IMR-90 (cell line): ENCODE measurements around the gene IGF2.

Source experiments
- POLR2A ChIP-seq: IDR thresholded peaks from 2 replicates; pipeline ENCODE4 v1.6.1; 2012; ENCODE audit warnings: mild to moderate bottlenecking, low read depth, low read length
- RAD21 ChIP-seq: IDR thresholded peaks from 2 replicates; pipeline ENCODE4 v1.6.1; 2012; ENCODE audit warnings: low read length, improper control_type of control experiment
- RFX5 ChIP-seq: IDR thresholded peaks from 2 replicates; pipeline ENCODE4 v1.8.0; 2012; ENCODE audit warnings: low read depth, mild to moderate bottlenecking, low read length, moderate library complexity
- TF ChIP-seq, protein P1 (sequence below): conservative IDR thresholded peaks from 2 replicates; pipeline ENCODE4 v1.5.1; 2012; ENCODE audit warnings: mild to moderate bottlenecking, low read depth, low read length, improper control_type of control experiment
- TF ChIP-seq, protein P2 (sequence below): fragments of 150-350 bp; IDR thresholded peaks from 2 replicates; pipeline ENCODE4 v1.6.1; 2016; ENCODE audit warnings: low read depth, mild to moderate bottlenecking, low read length, moderate library complexity, borderline replicate concordance
- TF ChIP-seq, protein P3 (sequence below): fragments of 150-350 bp; IDR thresholded peaks from 2 replicates; pipeline ENCODE4 v1.6.1; 2017; ENCODE audit warnings: mild to moderate bottlenecking, antibody characterized with exemption, low read length, low read depth

DNA sequence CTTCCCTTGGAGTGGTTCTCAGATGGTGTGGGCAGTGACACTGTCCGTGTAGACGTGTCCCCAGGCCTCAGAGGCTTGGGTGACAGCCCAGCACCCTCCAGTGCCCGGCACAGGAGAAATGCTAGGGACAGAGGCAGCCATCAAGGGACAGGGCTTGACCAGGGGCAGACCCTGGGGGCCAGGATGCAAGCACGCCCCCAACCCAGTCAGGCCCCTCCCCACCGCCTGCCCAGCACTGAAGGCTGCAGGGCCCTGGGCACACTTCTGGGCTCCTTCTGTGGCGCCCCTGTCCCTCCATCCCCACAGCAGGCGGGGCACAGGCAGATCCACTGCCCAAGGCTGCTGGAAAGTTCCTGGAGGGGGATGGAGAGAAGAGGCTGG is 11.1 kb downstream of the IGF2 start:
- TF ChIP-seq, protein P1, sequence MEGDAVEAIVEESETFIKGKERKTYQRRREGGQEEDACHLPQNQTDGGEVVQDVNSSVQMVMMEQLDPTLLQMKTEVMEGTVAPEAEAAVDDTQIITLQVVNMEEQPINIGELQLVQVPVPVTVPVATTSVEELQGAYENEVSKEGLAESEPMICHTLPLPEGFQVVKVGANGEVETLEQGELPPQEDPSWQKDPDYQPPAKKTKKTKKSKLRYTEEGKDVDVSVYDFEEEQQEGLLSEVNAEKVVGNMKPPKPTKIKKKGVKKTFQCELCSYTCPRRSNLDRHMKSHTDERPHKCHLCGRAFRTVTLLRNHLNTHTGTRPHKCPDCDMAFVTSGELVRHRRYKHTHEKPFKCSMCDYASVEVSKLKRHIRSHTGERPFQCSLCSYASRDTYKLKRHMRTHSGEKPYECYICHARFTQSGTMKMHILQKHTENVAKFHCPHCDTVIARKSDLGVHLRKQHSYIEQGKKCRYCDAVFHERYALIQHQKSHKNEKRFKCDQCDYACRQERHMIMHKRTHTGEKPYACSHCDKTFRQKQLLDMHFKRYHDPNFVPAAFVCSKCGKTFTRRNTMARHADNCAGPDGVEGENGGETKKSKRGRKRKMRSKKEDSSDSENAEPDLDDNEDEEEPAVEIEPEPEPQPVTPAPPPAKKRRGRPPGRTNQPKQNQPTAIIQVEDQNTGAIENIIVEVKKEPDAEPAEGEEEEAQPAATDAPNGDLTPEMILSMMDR: no peak
- TF ChIP-seq, protein P2, sequence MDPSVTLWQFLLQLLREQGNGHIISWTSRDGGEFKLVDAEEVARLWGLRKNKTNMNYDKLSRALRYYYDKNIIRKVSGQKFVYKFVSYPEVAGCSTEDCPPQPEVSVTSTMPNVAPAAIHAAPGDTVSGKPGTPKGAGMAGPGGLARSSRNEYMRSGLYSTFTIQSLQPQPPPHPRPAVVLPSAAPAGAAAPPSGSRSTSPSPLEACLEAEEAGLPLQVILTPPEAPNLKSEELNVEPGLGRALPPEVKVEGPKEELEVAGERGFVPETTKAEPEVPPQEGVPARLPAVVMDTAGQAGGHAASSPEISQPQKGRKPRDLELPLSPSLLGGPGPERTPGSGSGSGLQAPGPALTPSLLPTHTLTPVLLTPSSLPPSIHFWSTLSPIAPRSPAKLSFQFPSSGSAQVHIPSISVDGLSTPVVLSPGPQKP: no peak
- no peak for TF ChIP-seq RAD21
- TF ChIP-seq, protein P3, sequence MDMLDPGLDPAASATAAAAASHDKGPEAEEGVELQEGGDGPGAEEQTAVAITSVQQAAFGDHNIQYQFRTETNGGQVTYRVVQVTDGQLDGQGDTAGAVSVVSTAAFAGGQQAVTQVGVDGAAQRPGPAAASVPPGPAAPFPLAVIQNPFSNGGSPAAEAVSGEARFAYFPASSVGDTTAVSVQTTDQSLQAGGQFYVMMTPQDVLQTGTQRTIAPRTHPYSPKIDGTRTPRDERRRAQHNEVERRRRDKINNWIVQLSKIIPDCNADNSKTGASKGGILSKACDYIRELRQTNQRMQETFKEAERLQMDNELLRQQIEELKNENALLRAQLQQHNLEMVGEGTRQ: no peak
- no peak for TF ChIP-seq RFX5
- no peak for TF ChIP-seq POLR2A
